AG08396 (cell line): ENCODE results near the gene DDR2.

ENCODE experiments used
- DNase-seq: peaks from one replicate; pipeline ENCODE4 v3.0.0; 2012; ENCODE audit warnings: low spot score, mixed read lengths

The DDR2 gene

GRCh38 chr1:162699366-162699765 lies 67.1 kb downstream of the DDR2 start:
- no peak for DNase-seq

GRCh38 chr1:162700131-162700530 lies 67.9 kb downstream of the DDR2 start:
- DNase-seq, result no peak

- DNase-seq, result no peak
Observed at GRCh38 chr1:162701286-162701685, 69.0 kb downstream of the DDR2 start.

- DNase-seq, result no peak
Observed at GRCh38 chr1:162702628-162703027, 70.4 kb downstream of the DDR2 start.

GRCh38 chr1:162703708-162704107 lies 71.4 kb downstream of the DDR2 start:
- no peak for DNase-seq

GRCh38 chr1:162704673-162705424 lies 72.6 kb downstream of the DDR2 start:
- DNase-seq, result no peak

GRCh38 chr1:162706003-162706402 lies 73.7 kb downstream of the DDR2 start:
- no peak for DNase-seq

- no peak for DNase-seq
Observed at GRCh38 chr1:162706606-162707005, 74.3 kb downstream of the DDR2 start.

- DNase-seq, result no peak
Observed at GRCh38 chr1:162708286-162708685, 76.0 kb downstream of the DDR2 start.

- DNase-seq, result no peak
Observed at GRCh38 chr1:162709132-162709860, 77.0 kb downstream of the DDR2 start.

GRCh38 chr1:162709870-162710269 lies 77.6 kb downstream of the DDR2 start:
- DNase-seq, result no peak

- no peak for DNase-seq
Observed at GRCh38 chr1:162710345-162710744, 78.1 kb downstream of the DDR2 start.

- DNase-seq, result no peak
Observed at GRCh38 chr1:162710780-162711465, 78.7 kb downstream of the DDR2 start.

- no peak for DNase-seq
Observed at GRCh38 chr1:162712317-162713029, 80.2 kb downstream of the DDR2 start.

- no peak for DNase-seq
Observed at GRCh38 chr1:162716123-162716522, 83.9 kb downstream of the DDR2 start.

GRCh38 chr1:162716552-162716951 lies 84.3 kb downstream of the DDR2 start:
- no peak for DNase-seq

- DNase-seq, result no peak
Observed at GRCh38 chr1:162717548-162718184, 85.4 kb downstream of the DDR2 start.

- DNase-seq, result no peak
Observed at GRCh38 chr1:162719678-162720077, 87.4 kb downstream of the DDR2 start.

GRCh38 chr1:162720996-162721395 lies 88.7 kb downstream of the DDR2 start:
- DNase-seq, result no peak

- DNase-seq, result no peak
Observed at GRCh38 chr1:162721471-162721870, 89.2 kb downstream of the DDR2 start.

- no peak for DNase-seq
Observed at GRCh38 chr1:162722036-162722435, 89.8 kb downstream of the DDR2 start.

- no peak for DNase-seq
Observed at GRCh38 chr1:162724583-162725120, 92.4 kb downstream of the DDR2 start.
